Ovary (tissue), 9 donors: ENCODE results near the gene KRTAP12-3. TPM values are rescaled to one million over a fixed set of nuclear protein-coding genes. Genes with fewer than 3 reads are reported as not detected.

Experiments
- DNase-seq, 5 donors: peaks; one replicate each; pipeline ENCODE4 v3.0.0-alpha.2; 2019 to 2020
- H3K27ac ChIP-seq, 2 donors: fragments of 200-600 bp; one replicate each; pipeline versions ENCODE4 v1.5.1 to v1.8.0; 2019 to 2022
- H3K27me3 ChIP-seq: fragments of 200-600 bp; one replicate; pipeline ENCODE4 v1.8.0; 2022
- H3K36me3 ChIP-seq: fragments of 200-600 bp; sonication (generic); one replicate; pipeline ENCODE4 v1.5.1; 2019
- H3K4me1 ChIP-seq: one replicate; pipeline ENCODE4 v1.8.1; 2013; ENCODE audit warnings: mild to moderate bottlenecking, moderate library complexity; ENCODE audit not compliant: insufficient read depth
- H3K4me3 ChIP-seq: fragments of 200-600 bp; sonication (generic); one replicate; pipeline ENCODE4 v1.5.1; 2017
- H3K9me3 ChIP-seq, 2 donors: fragments of 200-600 bp in 1 of 2; sonication (generic) in 1 of 2; one replicate each; pipeline versions ENCODE4 v1.5.1 to v1.8.1; 2013 to 2019; ENCODE audit warnings: mild to moderate bottlenecking in 1 of 2, moderate library complexity in 1 of 2
- EP300 ChIP-seq: sonication (generic); formaldehyde crosslinking; IDR thresholded peaks from one replicate; pipeline ENCODE4 v1.6.1; 2017; ENCODE audit warnings: antibody characterized with exemption
- POLR2A ChIP-seq: fragments of 450-650 bp; IDR thresholded peaks from one replicate; pipeline ENCODE4 v1.6.1; 2017; ENCODE audit warnings: antibody characterized with exemption, mild to moderate bottlenecking, moderate library complexity
- WGBS, 3 donors: extraction: QIAGEN DNeasy Blood & Tissue Kit in 1 of 3; methylation state at CpG; one replicate each; pipeline versions ENCODE4 v1.1.5 to v1.1.7; 2013 to 2017; 5-methylcytosine and 5-hydroxymethylcytosine counted together
- intact Hi-C, 4 donors: fragments of 100-400 bp; cut with DNase I; formaldehyde crosslinking; loops; one replicate each; pipeline versions ENCODE4 v1.11.0 to v1.15.1; 2022 to 2023
- polyA plus RNA-seq, 2 donors: library from polyadenylated mRNA; stranded (reverse); fragments of 200-250 nt in 1 of 2; fragments of 350-450 nt in 1 of 2; fragmentation: Illumina TruSeq in 1 of 2; extraction: RNeasy Lipid Tissue Mini Kit (QIAGEN cat#74804) in 1 of 2; gene quantifications; one replicate each; pipeline ENCODE4 v1.2.3, GENCODE V29; 2013 to 2014
- total RNA-seq, 7 donors: library from RNA; depleted of rRNA in 2 of 7; stranded (reverse); fragments of >200 nt in 2 of 7; fragmentation: NEBNext Ultra II Directional in 3 of 7; extraction: Animal tissue kit (Norgen Biotek cat#: 25700) in 3 of 7; gene quantifications; one replicate each; pipeline versions ENCODE4 v1.1.0 to v1.2.4, GENCODE V29; 2016 to 2023
- TF ChIP-seq, protein P1 (sequence below), 3 donors: fragments of 450-650 bp in 2 of 3; fragments of 200-600 bp in 1 of 3; IDR thresholded peaks; one replicate each; pipeline versions ENCODE4 v1.5.1 to v1.8.0; 2016 to 2022; ENCODE audit warnings: antibody characterized with exemption in 3 of 3, mild to moderate bottlenecking in 1 of 3
- donor health status: DM: no; HTN: no; CAD: no; lungs with moderate emphysema.
- donor health status: DM: no; HTN: no; CAD: no.
- donor health status: Bipolar disorder and iron deficiency.
- donor health status: DM: yes; HTN: yes; CAD: no.
- donor health status: DM: no; HTN: no; CAD: no.
- donor health status: DM: yes; HTN: yes; CAD: no.

Gene KRTAP12-3
- total and polyA plus RNA-seq, 9 donors: not detected

DNA sequence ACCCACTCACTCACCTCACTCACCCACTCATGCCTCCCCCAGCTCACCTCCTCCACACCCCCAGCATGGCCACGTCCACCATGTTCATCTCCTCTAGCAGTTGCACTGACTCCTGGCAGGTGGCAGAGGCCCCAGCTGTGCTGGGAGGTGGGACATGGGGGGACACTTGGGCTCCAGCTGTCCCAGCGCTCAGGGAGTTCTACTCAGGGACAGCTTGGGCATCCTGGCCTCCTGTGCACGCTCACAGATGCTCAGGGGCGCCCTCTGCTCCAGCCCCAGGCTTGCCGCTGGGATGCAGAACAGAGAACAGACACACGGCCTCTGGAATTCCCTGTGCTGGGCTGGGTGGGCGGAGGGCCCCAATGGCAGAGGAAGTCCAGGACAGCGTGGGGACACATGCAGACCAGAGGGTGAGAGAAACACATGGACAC is 40.6 kb upstream of the KRTAP12-3 start:
- Histone ChIP-seq H3K27ac (no peak overlapping the region), H3K4me3 (no peak overlapping the region), H3K9me3 (no peaks in the 10 kb centered on the region), H3K27me3 (no peaks in the 10 kb centered on the region), H3K36me3 (no peaks in the 10 kb centered on the region), H3K4me1 (no peaks in the 10 kb centered on the region)
- no peak for TF ChIP-seq EP300
- TF ChIP-seq POLR2A: no peak
- DNase-seq: no peak
- 40 to 55% (median 45%) methylated on average over 8 of the region's 8 CpGs for WGBS, 3 donors
- intact Hi-C loops: no loop called here

DNA sequence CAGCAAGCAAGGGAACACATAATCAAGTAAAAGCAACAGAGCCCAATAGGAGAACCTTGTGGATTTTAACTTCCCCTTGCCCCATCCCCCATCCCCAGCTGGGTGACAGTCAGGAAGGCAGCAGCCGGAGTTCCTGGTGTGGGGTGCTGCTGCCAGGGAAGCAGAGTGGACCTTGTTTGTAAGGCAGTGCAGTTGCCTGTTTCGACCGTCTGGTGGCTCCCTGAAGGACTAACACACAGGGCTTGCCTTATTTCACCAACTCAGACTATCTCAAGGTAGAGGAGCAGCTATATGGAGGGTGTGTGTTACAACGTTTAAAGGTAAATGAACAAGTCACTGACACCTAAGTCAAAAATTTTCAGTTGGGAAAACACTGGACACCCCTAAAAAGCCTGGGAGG is 39.2 kb upstream of the KRTAP12-3 start:
- WGBS, 3 donors: 15 to 26% (median 16%) methylated on average over 4 of the region's 4 CpGs
- intact Hi-C loops: no loop called here
- Histone ChIP-seq H3K9me3 (peaks cover 0 to 3% of the 10 kb centered on the region in 2 donors), H3K27ac (no peak overlapping the region), H3K27me3 (no peaks in the 10 kb centered on the region), H3K36me3 (no peaks in the 10 kb centered on the region), H3K4me3 (no peak overlapping the region), H3K4me1 (no peaks in the 10 kb centered on the region)
- no peak for DNase-seq
- TF ChIP-seq POLR2A: no peak
- TF ChIP-seq, protein P1, sequence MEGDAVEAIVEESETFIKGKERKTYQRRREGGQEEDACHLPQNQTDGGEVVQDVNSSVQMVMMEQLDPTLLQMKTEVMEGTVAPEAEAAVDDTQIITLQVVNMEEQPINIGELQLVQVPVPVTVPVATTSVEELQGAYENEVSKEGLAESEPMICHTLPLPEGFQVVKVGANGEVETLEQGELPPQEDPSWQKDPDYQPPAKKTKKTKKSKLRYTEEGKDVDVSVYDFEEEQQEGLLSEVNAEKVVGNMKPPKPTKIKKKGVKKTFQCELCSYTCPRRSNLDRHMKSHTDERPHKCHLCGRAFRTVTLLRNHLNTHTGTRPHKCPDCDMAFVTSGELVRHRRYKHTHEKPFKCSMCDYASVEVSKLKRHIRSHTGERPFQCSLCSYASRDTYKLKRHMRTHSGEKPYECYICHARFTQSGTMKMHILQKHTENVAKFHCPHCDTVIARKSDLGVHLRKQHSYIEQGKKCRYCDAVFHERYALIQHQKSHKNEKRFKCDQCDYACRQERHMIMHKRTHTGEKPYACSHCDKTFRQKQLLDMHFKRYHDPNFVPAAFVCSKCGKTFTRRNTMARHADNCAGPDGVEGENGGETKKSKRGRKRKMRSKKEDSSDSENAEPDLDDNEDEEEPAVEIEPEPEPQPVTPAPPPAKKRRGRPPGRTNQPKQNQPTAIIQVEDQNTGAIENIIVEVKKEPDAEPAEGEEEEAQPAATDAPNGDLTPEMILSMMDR (IDR thresholded peaks at IDR 0.05): no peak
- no peak for TF ChIP-seq EP300

DNA sequence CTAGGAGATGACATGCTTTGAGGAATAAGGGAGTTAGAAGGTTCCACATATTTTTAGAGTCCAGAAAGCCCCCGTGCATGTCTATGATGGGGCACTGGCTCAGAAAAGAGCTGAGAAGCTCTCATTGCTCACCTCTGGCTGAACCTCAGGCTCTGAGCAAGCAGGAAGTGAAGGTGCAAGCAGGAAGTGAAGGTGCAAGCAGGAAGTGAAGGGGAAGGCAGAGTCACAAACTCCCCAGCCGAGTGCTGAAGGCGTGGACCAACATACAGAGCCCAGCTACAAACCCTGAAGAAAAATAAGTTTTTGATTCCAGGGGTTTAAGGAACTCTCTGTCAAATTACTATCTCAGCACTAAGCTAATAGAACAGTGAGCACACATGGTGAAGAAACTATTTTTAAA is 38.8 kb upstream of the KRTAP12-3 start:
- intact Hi-C loops: no loop called here
- 63 to 72% (median 66%) methylated on average over 3 of the region's 3 CpGs for WGBS, 3 donors
- Histone ChIP-seq H3K4me1 (no peaks in the 10 kb centered on the region), H3K27ac (no peak overlapping the region), H3K4me3 (no peak overlapping the region), H3K9me3 (peaks cover 0 to 3% of the 10 kb centered on the region in 2 donors), H3K36me3 (no peaks in the 10 kb centered on the region), H3K27me3 (no peaks in the 10 kb centered on the region)
- no peak for DNase-seq
- TF ChIP-seq EP300: no peak
- TF ChIP-seq POLR2A: no peak
- TF ChIP-seq, protein P1 (IDR thresholded peaks at IDR 0.05): no peak

DNA sequence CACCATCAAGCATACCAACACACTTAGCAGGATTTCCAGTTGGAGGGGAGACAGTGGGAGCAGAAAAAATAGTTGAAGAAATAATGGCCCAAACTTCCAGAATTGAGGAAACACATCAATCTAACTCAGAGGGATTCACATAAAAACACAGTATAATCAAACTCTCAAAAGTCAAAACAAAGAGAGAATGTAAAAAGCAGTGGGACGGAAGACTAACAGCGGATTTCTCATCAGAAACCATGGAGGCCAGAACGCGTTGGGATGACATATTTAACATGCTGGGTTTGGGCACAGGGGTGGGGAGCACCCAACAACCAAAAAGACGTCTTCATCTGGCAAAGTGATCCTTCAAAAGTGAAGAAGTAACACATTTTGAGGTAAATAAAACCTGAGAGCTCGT is 37.8 kb upstream of the KRTAP12-3 start:
- Histone ChIP-seq H3K36me3 (no peaks in the 10 kb centered on the region), H3K4me3 (no peak overlapping the region), H3K27ac (no peak overlapping the region), H3K4me1 (no peaks in the 10 kb centered on the region), H3K9me3 (peaks cover 0 to 5% of the 10 kb centered on the region in 2 donors), H3K27me3 (no peaks in the 10 kb centered on the region)
- intact Hi-C loops: no loop called here
- WGBS, 3 donors: 82 to 83% (median 83%) methylated on average over 6 of the region's 6 CpGs
- DNase-seq: no peak
- TF ChIP-seq, protein P1 (IDR thresholded peaks at IDR 0.05): no peak
- no peak for TF ChIP-seq POLR2A
- TF ChIP-seq EP300: no peak

DNA sequence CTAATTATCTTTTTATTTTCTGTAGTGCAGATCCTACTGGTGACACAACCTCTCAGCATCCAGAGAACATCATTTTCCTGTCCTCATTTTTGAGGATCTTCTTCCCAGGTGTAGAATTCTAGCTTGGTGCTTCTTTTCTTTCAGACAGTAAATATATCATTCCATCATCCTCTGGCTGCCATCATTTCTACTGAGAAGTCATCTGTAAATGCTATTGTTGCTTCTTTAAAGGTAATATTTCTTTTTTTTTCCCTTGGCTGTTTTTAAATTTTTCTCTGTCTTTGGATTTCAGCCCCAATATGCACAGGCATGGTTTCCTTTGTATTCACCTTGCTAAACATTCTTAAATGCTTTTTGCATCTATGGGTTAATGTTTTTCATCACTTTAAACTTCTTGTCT is 34.2 kb upstream of the KRTAP12-3 start:
- Histone ChIP-seq H3K27ac (no peak overlapping the region), H3K4me1 (no peaks in the 10 kb centered on the region), H3K27me3 (no peaks in the 10 kb centered on the region), H3K36me3 (no peaks in the 10 kb centered on the region), H3K9me3 (peaks cover 0 to 5% of the 10 kb centered on the region in 2 donors), H3K4me3 (no peak overlapping the region)
- no peak for TF ChIP-seq POLR2A
- TF ChIP-seq, protein P1 (IDR thresholded peaks at IDR 0.05): no peak
- no peak for TF ChIP-seq EP300
- intact Hi-C loops: no loop called here
- no peak for DNase-seq
